ENCODE measurements around the gene CYP2C8. TPM values are rescaled to one million over a fixed set of nuclear protein-coding genes. Genes with fewer than 3 reads are reported as not detected.
A peak's percentile ranks its signal among the peaks of the same experiment; 100 is the strongest.

CYP2C8 gene
- total RNA-seq, 2 donors from 2014 or later: 3.1 to 3.4 TPM

- peaks cover 38% of the 10 kb centered on the region for H3K9me3 ChIP-seq (ENCODE audit: control insufficient read depth, low read length)
- TF ChIP-seq, protein P1, sequence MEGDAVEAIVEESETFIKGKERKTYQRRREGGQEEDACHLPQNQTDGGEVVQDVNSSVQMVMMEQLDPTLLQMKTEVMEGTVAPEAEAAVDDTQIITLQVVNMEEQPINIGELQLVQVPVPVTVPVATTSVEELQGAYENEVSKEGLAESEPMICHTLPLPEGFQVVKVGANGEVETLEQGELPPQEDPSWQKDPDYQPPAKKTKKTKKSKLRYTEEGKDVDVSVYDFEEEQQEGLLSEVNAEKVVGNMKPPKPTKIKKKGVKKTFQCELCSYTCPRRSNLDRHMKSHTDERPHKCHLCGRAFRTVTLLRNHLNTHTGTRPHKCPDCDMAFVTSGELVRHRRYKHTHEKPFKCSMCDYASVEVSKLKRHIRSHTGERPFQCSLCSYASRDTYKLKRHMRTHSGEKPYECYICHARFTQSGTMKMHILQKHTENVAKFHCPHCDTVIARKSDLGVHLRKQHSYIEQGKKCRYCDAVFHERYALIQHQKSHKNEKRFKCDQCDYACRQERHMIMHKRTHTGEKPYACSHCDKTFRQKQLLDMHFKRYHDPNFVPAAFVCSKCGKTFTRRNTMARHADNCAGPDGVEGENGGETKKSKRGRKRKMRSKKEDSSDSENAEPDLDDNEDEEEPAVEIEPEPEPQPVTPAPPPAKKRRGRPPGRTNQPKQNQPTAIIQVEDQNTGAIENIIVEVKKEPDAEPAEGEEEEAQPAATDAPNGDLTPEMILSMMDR (conservative IDR thresholded peaks at IDR 0.05): no peak
- H3K27me3 ChIP-seq (ENCODE audit: control insufficient read depth, insufficient read depth, low read length, poor library complexity, severe bottlenecking): no peaks in the 10 kb centered on the region
- no peak overlapping the region for H3K9ac ChIP-seq (ENCODE audit: extremely low read depth, low read length, poor library complexity, severe bottlenecking)
- Mint-ChIP-seq H3K9me3 (peaks cover 38% of the 10 kb centered on the region), H3K27ac (no peak overlapping the region), H3K4me3 (no peak overlapping the region), H3K36me3 (ENCODE audit: low read depth) (no peaks in the 10 kb centered on the region), H3K27me3 (ENCODE audit: insufficient read depth) (no peaks in the 10 kb centered on the region), H3K4me1 (peaks cover 4% of the 10 kb centered on the region)
- peak overlapping the region; percentile 35 for H3K4me3 ChIP-seq (ENCODE audit: low read length)
- WGBS, 2 experiments (ENCODE audit: insufficient coverage in 1 of 2, insufficient read length in 1 of 2): 67 to 95% methylated on average over 1 of the region's 1 CpG
- DNase-seq: peak; percentile 51
- H3K4me1 ChIP-seq (ENCODE audit: control insufficient read depth, insufficient read depth, low read length): no peaks in the 10 kb centered on the region
- no peak overlapping the region for H3K27ac ChIP-seq (ENCODE audit: low read depth, low read length)
- no peaks in the 10 kb centered on the region for H3K36me3 ChIP-seq (ENCODE audit: control insufficient read depth, insufficient read depth, low read length)
These were observed 77.9 kb downstream of the CYP2C8 start for GRCh38 chr10:94991243-94991888.

- no peak overlapping the region for H3K4me3 ChIP-seq (ENCODE audit: low read length)
- H3K9ac ChIP-seq (ENCODE audit: extremely low read depth, low read length, poor library complexity, severe bottlenecking): no peak overlapping the region
- no peaks in the 10 kb centered on the region for H3K4me1 ChIP-seq (ENCODE audit: control insufficient read depth, insufficient read depth, low read length)
- H3K9me3 Mint-ChIP-seq: peaks cover 38% of the 10 kb centered on the region
- no peaks in the 10 kb centered on the region for H3K4me1 Mint-ChIP-seq
- H3K27ac Mint-ChIP-seq: no peak overlapping the region
- TF ChIP-seq, protein P1 (conservative IDR thresholded peaks at IDR 0.05): no peak
- no peaks in the 10 kb centered on the region for H3K36me3 ChIP-seq (ENCODE audit: control insufficient read depth, insufficient read depth, low read length)
- H3K9me3 ChIP-seq (ENCODE audit: control insufficient read depth, low read length): peaks cover 38% of the 10 kb centered on the region
- no peak overlapping the region for H3K4me3 Mint-ChIP-seq
- H3K27me3 Mint-ChIP-seq (ENCODE audit: insufficient read depth): no peaks in the 10 kb centered on the region
- H3K27me3 ChIP-seq (ENCODE audit: control insufficient read depth, insufficient read depth, low read length, poor library complexity, severe bottlenecking): no peaks in the 10 kb centered on the region
- H3K36me3 Mint-ChIP-seq (ENCODE audit: low read depth): no peaks in the 10 kb centered on the region
- DNase-seq: no peak
- H3K27ac ChIP-seq (ENCODE audit: low read depth, low read length): no peak overlapping the region
These were observed 80.1 kb downstream of the CYP2C8 start for GRCh38 chr10:94989192-94989591.

Other genes starting within 250 kb of the CYP2C8 start
- gene CYP2C9, start 130.8 kb downstream of the CYP2C8 start, total RNA-seq: under 1 TPM in 1 of 2 donors, not detected in 1; 0.24 TPM
- not detected for gene ACSM6, start 124.7 kb upstream of the CYP2C8 start, total RNA-seq
- 100 to 1,000 TPM in 1 of 2 donors, 10 to 100 TPM in 1; 93.9 to 158 TPM for gene PDLIM1, start 221.5 kb upstream of the CYP2C8 start, total RNA-seq